Epithelial cell of prostate (primary cell): ENCODE results near the gene LRBA.
"Not testable (repeated sequence)": the region's sequence is repeated elsewhere in the genome, so short reads cannot be mapped to it uniquely, and the experiment has no call there.

Source experiments
- DNase-seq: peaks from one replicate; pipeline ENCODE4 v3.0.0-alpha.2; 2011; ENCODE audit warnings: low read depth, low spot score
- H3K27ac ChIP-seq: fragments of 450-650 bp; 2 replicates; pipeline ENCODE4 v1.5.1; 2017; ENCODE audit warnings: mild to moderate bottlenecking

The LRBA gene

DNA sequence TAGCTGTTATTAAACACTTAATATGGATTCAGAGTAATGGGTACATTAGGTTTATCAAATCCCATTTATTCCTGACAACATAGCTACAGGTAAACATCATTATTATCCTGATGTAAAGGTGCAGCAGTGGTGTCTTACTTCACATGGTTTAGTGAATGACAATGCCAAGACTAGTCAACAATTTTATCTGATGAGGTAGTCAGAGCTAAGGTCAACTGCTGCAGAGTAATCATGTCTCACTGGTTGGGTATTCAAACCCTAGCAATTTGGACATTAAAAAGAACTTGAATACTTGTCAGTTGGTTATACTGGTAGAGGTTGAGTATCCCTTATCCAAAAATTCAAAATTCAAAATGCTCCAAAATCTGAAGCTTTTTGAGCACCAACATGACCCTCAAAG lies 315.5 kb downstream of the LRBA start:
- no peak overlapping the region for H3K27ac ChIP-seq
- no peak for DNase-seq

- no peak overlapping the region for H3K27ac ChIP-seq
- DNase-seq: no peak
Observed at GRCh38 chr4:150695162-150695561, 319.9 kb downstream of the LRBA start.

DNA sequence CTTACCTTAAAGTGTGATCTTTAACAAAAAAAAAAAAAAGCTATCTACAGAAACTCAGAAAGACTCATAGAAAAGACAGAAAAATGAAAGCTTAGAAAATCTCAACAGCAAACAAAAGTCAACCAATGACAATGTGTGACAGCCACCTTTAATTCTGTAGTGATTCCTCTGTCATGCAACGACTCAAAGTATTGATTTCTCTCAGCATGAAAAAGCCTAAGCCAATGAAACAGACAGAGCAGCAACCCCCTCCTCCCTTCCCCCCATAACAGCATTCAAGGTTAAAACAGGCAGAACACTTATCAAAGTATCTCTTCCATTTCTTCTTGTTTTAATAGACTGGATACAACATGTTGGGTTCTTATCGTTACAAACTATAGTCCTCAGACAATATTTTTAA lies 320.6 kb downstream of the LRBA start:
- H3K27ac ChIP-seq: no peak overlapping the region
- DNase-seq: no peak

GRCh38 chr4:150683775-150684350 lies 331.2 kb downstream of the LRBA start:
- peak; percentile 39 for DNase-seq
- H3K27ac ChIP-seq: no peak overlapping the region

DNA sequence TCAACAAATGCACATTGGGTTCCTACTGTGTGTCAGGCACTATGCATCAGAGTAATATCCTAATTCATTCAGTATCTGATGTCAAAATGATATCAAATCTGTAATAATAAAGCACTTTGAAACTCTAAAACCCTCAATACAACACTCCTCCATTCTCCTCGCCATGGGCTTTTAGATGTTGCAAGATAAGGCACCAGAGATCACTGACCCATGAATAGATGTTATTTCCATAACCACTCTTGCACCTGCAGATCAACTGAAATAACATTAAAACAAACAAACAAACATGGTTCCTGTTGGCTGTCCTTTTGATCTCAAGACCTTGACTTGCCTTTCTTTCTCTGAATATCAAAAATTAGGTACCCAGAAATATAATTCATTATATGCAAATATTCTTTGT lies 333.0 kb downstream of the LRBA start:
- DNase-seq: no peak

DNA sequence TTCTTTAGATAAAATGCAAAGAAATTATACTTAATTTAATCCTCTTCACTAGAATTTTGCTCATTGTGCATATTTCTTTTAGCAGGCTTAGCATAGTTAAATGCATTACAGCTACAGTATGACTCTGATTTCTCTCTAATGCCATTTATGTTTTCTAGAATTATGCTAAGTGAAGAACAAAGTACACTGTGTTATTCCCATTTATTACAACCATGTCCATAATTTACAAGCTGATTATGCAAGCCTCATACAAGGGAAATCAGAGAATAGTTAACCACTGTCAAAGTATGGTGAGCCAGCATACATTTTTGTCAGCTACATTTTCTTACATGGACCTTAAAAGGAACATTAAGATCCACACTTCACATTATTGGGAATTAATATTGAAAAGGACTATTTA lies 334.0 kb downstream of the LRBA start:
- H3K27ac ChIP-seq: no peak overlapping the region
- no peak for DNase-seq

More for the DNA sequence above, 333.0 kb downstream of the LRBA start:
- no peak overlapping the region for H3K27ac ChIP-seq

- DNase-seq: no peak
- no peak overlapping the region for H3K27ac ChIP-seq
Observed at GRCh38 chr4:150680651-150681050, 334.4 kb downstream of the LRBA start.

GRCh38 chr4:150679765-150680343 lies 335.2 kb downstream of the LRBA start:
- peak overlapping the region; percentile 5 for H3K27ac ChIP-seq
- DNase-seq: no peak

GRCh38 chr4:150679018-150679764 lies 335.9 kb downstream of the LRBA start:
- H3K27ac ChIP-seq: peak overlapping the region; percentile 5
- DNase-seq: no peak

GRCh38 chr4:150673793-150674192 lies 341.3 kb downstream of the LRBA start:
- no peak for DNase-seq
- H3K27ac ChIP-seq: no peak overlapping the region

DNA sequence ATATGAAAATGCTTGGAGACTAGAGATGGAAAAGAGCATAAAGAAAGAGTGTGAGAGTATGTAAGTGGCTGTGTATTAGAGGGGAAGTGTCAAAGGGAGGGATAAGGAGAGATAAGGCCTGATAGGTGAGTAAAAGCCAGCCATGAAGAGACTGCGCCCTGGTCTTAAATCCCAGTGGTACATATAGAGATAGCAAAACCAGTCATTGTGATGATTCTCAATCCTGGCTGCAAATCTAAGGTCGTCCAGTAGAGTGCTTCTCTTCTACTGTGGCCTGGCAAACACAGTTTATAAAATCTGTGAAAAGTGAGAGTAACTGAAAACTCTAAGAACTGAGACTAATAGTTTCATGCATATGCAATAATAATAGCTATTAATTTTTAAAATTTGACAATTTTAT lies 346.3 kb downstream of the LRBA start:
- no peak overlapping the region for H3K27ac ChIP-seq
- DNase-seq: no peak

GRCh38 chr4:150664935-150665334 lies 350.1 kb downstream of the LRBA start:
- peak; percentile 56 for DNase-seq
- H3K27ac ChIP-seq: peak overlapping the region; percentile 84

DNA sequence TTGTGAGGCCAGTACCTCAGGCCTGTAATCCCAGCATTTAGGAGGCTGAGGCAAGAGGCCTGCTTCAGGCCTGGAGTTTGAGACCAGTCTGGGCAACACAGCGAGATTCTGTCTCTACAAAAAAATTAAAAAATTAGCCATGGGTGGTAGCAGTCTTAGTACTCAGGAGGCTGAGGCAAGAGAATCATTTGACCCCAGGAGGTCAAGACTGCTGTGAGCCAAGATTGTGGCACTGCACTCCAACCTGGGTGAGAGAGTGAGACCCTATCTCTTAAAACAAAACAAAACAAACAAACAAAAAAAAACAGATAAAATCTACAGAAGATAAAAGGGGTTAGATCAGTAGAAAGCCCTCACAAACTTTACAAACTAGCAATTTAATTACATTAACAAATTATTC lies 352.4 kb downstream of the LRBA start:
- no peak overlapping the region for H3K27ac ChIP-seq
- DNase-seq: no peak

- H3K27ac ChIP-seq: peak overlapping the region; percentile 40
- not testable (repeated sequence) for DNase-seq
Observed at GRCh38 chr4:150661551-150661950, 353.5 kb downstream of the LRBA start.

- DNase-seq, H3K27ac ChIP-seq: not testable (repeated sequence)
Observed at GRCh38 chr4:150658258-150658657, 356.8 kb downstream of the LRBA start.

- no peak overlapping the region for H3K27ac ChIP-seq
- DNase-seq: no peak
Observed at GRCh38 chr4:150656891-150657290, 358.2 kb downstream of the LRBA start.

DNA sequence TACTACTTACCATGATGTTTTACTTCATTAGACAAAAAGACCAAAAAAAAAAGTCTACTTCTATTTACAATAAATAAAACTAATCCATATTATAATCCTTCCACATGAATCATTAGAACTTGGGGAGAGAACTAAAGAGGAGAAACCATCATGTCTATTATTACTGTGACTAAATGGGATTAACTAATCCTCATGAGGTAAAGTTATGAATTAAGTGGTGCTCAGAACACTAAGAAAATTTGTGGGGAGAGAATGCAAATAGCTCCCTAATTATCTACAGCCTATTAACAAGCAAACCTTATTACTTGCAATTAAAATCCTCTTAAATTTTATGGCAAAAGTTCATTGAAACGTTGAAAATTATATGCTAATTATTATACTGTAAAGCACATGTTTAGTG lies 364.3 kb downstream of the LRBA start:
- no peak overlapping the region for H3K27ac ChIP-seq
- no peak for DNase-seq

GRCh38 chr4:150648123-150648522 lies 367.0 kb downstream of the LRBA start:
- no peak for DNase-seq
- no peak overlapping the region for H3K27ac ChIP-seq

GRCh38 chr4:150647008-150647407 lies 368.1 kb downstream of the LRBA start:
- no peak overlapping the region for H3K27ac ChIP-seq
- DNase-seq: no peak

- no peak overlapping the region for H3K27ac ChIP-seq
- DNase-seq: no peak
Observed at GRCh38 chr4:150641612-150642011, 373.5 kb downstream of the LRBA start.

- DNase-seq: no peak
- no peak overlapping the region for H3K27ac ChIP-seq
Observed at GRCh38 chr4:150632639-150633038, 382.4 kb downstream of the LRBA start.

DNA sequence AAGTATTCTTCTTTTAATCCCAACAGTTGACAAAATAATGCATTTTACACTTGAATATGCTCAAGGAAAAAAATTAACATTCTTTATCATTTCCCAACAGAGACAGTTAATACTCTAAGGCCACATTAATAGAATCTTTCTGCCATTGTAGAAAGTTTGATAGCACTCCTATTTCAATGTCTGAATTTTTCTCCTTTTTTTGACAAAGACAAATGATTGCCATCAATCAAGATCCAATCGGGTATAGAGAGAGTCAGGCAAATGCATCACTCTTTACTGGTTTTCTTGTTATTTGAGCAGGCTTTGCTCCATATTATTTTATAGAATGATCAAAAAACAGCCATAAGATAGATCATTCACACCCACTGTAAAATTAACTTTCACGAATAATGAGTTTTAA lies 387.0 kb downstream of the LRBA start:
- DNase-seq: no peak

More for the DNA sequence above, 387.0 kb downstream of the LRBA start:
- no peak overlapping the region for H3K27ac ChIP-seq
